NCI-H1930 (cell line): ENCODE results near the gene CEP63.

Experiments used
- DNase-seq, 2 experiments: peaks; one replicate each; lab custom pipeline; 2025; lab: John Stamatoyannopoulos, UW

CEP63 gene

GRCh38 chr3:134468519-134468918 lies 17.3 kb upstream of the CEP63 start:
- no peak for DNase-seq

- DNase-seq: no peak
Observed at GRCh38 chr3:134471521-134472193, 14.2 kb upstream of the CEP63 start.

GRCh38 chr3:134472831-134473230 lies 13.0 kb upstream of the CEP63 start:
- DNase-seq: no peak

- peak; percentile 54 to 67 for DNase-seq
Observed at GRCh38 chr3:134473868-134474546, 11.8 kb upstream of the CEP63 start.

GRCh38 chr3:134474956-134475355 lies 10.9 kb upstream of the CEP63 start:
- no peak for DNase-seq

GRCh38 chr3:134476306-134476705 lies 9.6 kb upstream of the CEP63 start:
- no peak for DNase-seq

- no peak for DNase-seq
Observed at GRCh38 chr3:134477002-134477401, 8.9 kb upstream of the CEP63 start.

GRCh38 chr3:134477938-134478337 lies 7.9 kb upstream of the CEP63 start:
- no peak for DNase-seq

GRCh38 chr3:134480546-134480945 lies 5.3 kb upstream of the CEP63 start:
- DNase-seq: no peak

- no peak for DNase-seq
Observed at GRCh38 chr3:134481166-134481565, 4.7 kb upstream of the CEP63 start.

- no peak for DNase-seq
Observed at GRCh38 chr3:134482622-134483021, 3.2 kb upstream of the CEP63 start.

GRCh38 chr3:134483195-134483900 lies 2.5 kb upstream of the CEP63 start:
- DNase-seq: no peak

- no peak for DNase-seq
Observed at GRCh38 chr3:134485075-134485717, 661 bp upstream of the CEP63 start.

GRCh38 chr3:134486577-134487041 lies 752 bp downstream of the CEP63 start:
- peak in 1 of 2 experiments; percentile 4 for DNase-seq

- DNase-seq: no peak
Observed at GRCh38 chr3:134487406-134487805, 1.5 kb downstream of the CEP63 start.

- DNase-seq: no peak
Observed at GRCh38 chr3:134494495-134494894, 8.6 kb downstream of the CEP63 start.

- DNase-seq: no peak
Observed at GRCh38 chr3:134495980-134496379, 10.1 kb downstream of the CEP63 start.

- no peak for DNase-seq
Observed at GRCh38 chr3:134496471-134497071, 10.7 kb downstream of the CEP63 start.

- no peak for DNase-seq
Observed at GRCh38 chr3:134503266-134503665, 17.4 kb downstream of the CEP63 start.

- no peak for DNase-seq
Observed at GRCh38 chr3:134504132-134504531, 18.3 kb downstream of the CEP63 start.

- DNase-seq: no peak
Observed at GRCh38 chr3:134505485-134505884, 19.6 kb downstream of the CEP63 start.

GRCh38 chr3:134511500-134511899 lies 25.6 kb downstream of the CEP63 start:
- no peak for DNase-seq
